Spleen (tissue), 11 donors: ENCODE data around the gene NOD1. TPM values are rescaled to one million over a fixed set of nuclear protein-coding genes. Genes with fewer than 3 reads are reported as not detected.
A peak's percentile ranks its signal among the peaks of the same experiment; 100 is the strongest.
"Not testable (repeated sequence)": the region's sequence is repeated elsewhere in the genome, so short reads cannot be mapped to it uniquely, and the experiment has no call there.

Experiments used
- DNase-seq: peaks from one replicate; pipeline ENCODE4 v3.0.0-alpha.2; 2020
- H3K27ac ChIP-seq, 8 donors: fragments of 200-600 bp; sonication (generic) in 7 of 8; 1 replicate in 4 of 8; 2 replicates in 4 of 8; pipeline versions ENCODE4 v1.5.0 to v1.8.0; 2016 to 2021; ENCODE audit warnings: inconsistent platforms in 4 of 8, mild to moderate bottlenecking in 4 of 8, moderate library complexity in 1 of 8
- H3K27me3 ChIP-seq, 7 donors: fragments of 200-600 bp; sonication (generic) in 6 of 7; replicated peaks in 1 of 7; 1 replicate in 4 of 7; 2 replicates in 3 of 7; pipeline versions ENCODE4 v1.5.0 to v1.8.0; 2016 to 2021; ENCODE audit warnings: inconsistent platforms in 3 of 7, mild to moderate bottlenecking in 1 of 7
- H3K36me3 ChIP-seq, 6 donors: fragments of 200-600 bp; sonication (generic) in 5 of 6; 1 replicate in 4 of 6; 2 replicates in 2 of 6; pipeline versions ENCODE4 v1.5.0 to v1.8.0; 2016 to 2021; ENCODE audit warnings: inconsistent platforms in 2 of 6
- H3K4me1 ChIP-seq, 6 donors: fragments of 200-600 bp; sonication (generic) in 5 of 6; 1 replicate in 3 of 6; 2 replicates in 3 of 6; pipeline versions ENCODE4 v1.5.0 to v1.8.0; 2016 to 2021; ENCODE audit warnings: inconsistent platforms in 3 of 6
- H3K4me3 ChIP-seq, 8 donors: fragments of 200-600 bp; sonication (generic) in 7 of 8; 1 replicate in 4 of 8; 2 replicates in 4 of 8; pipeline versions ENCODE4 v1.5.0 to v1.8.0; 2016 to 2021; ENCODE audit warnings: inconsistent platforms in 4 of 8, mild to moderate bottlenecking in 4 of 8, moderate library complexity in 2 of 8
- H3K9me3 ChIP-seq, 8 donors: fragments of 200-600 bp; sonication (generic) in 7 of 8; 1 replicate in 4 of 8; 2 replicates in 4 of 8; pipeline versions ENCODE4 v1.5.0 to v1.8.0; 2016 to 2021; ENCODE audit warnings: inconsistent platforms in 4 of 8
- CTCF ChIP-seq, 11 experiments: fragments of 200-600 bp in 7 of 11; fragments of 450-650 bp in 4 of 11; sonication (generic) in 4 of 11; IDR thresholded peaks in 8 of 11; conservative IDR thresholded peaks in 3 of 11; 1 replicate in 7 of 11; 2 replicates in 4 of 11; pipeline versions ENCODE4 v1.4.0 to v1.8.0; 2016 to 2021; ENCODE audit warnings: antibody characterized with exemption in 11 of 11, inconsistent platforms in 4 of 11, mild to moderate bottlenecking in 1 of 11
- POLR2A ChIP-seq, 3 donors: fragments of 450-650 bp; IDR thresholded peaks; one replicate each; pipeline ENCODE4 v1.5.1; 2017; ENCODE audit warnings: antibody characterized with exemption in 3 of 3, mild to moderate bottlenecking in 1 of 3
- POLR2AphosphoS5 ChIP-seq, 3 donors: sonication (generic); formaldehyde crosslinking; IDR thresholded peaks; one replicate each; pipeline ENCODE4 v1.5.1; 2017; ENCODE audit warnings: antibody characterized with exemption in 3 of 3
- WGBS, 5 donors: extraction: QIAGEN DNeasy Blood & Tissue Kit in 3 of 5; methylation state at CpG; one replicate each; pipeline versions ENCODE4 v1.1.5 to v1.1.7; 2013 to 2018; 5-methylcytosine and 5-hydroxymethylcytosine counted together
- intact Hi-C: fragments of 100-400 bp; cut with DNase I; formaldehyde crosslinking; loops from one replicate; pipeline ENCODE4 v1.15.0; 2023; ENCODE audit warnings: low total_unique reads
- polyA plus RNA-seq, 3 donors: library from polyadenylated mRNA; stranded (reverse); fragments of 200-250 nt; gene quantifications; one replicate each; pipeline ENCODE4 v1.2.1, GENCODE V29; 2013
- total RNA-seq, 7 donors: library from RNA; depleted of rRNA in 3 of 7; stranded (reverse); fragments of >200 nt in 3 of 7; fragmentation: NEBNext Ultra II Directional in 4 of 7; extraction: Animal tissue kit (Norgen Biotek cat#: 25700) in 4 of 7; gene quantifications; one replicate each; pipeline versions ENCODE4 v1.1.0 to v1.2.1, GENCODE V29; 2016 to 2021
- donor health status: healthy with polysubstance abuse.
- donor health status: DM: no; HTN: no; CAD: no; lungs with moderate emphysema.
- donor health status: DM: no; HTN: no; CAD: no.
- donor health status: Bipolar disorder and iron deficiency.
- donor health status: healthy.
- donor health status: DM: no; HTN: no; CAD: no.
- donor health status: DM: yes; HTN: yes; CAD: no.

The NOD1 gene
- total and polyA plus RNA-seq, 10 donors = 11.0 to 40.8 (median 33.5) TPM

GRCh38 chr7:30421647-30422196 lies 56.9 kb downstream of the NOD1 start:
- intact Hi-C loops = no loop called here
- Histone ChIP-seq H3K27me3 (no peaks in the 10 kb centered on the region), H3K9me3 (peaks cover 0 to 6% (median 0%) of the 10 kb centered on the region in 8 donors), H3K27ac (no peak overlapping the region), H3K4me3 (no peak overlapping the region), H3K36me3 (peaks cover 0 to 39% (median 20%) of the 10 kb centered on the region in 6 donors), H3K4me1 (peaks cover 0 to 11% (median 3%) of the 10 kb centered on the region in 6 donors)
- DNase-seq = no peak
- 82 to 97% (median 87%) methylated on average over 3 of the region's 3 CpGs for WGBS, 5 donors
- no peak for TF ChIP-seq POLR2A (IDR thresholded peaks at IDR 0.05)
- TF ChIP-seq CTCF (IDR thresholded peaks at IDR 0.05 in 8 of 11, conservative IDR thresholded peaks at IDR 0.05 in 3 of 11) = no peak
- no peak for TF ChIP-seq POLR2AphosphoS5 (IDR thresholded peaks at IDR 0.05)

DNA sequence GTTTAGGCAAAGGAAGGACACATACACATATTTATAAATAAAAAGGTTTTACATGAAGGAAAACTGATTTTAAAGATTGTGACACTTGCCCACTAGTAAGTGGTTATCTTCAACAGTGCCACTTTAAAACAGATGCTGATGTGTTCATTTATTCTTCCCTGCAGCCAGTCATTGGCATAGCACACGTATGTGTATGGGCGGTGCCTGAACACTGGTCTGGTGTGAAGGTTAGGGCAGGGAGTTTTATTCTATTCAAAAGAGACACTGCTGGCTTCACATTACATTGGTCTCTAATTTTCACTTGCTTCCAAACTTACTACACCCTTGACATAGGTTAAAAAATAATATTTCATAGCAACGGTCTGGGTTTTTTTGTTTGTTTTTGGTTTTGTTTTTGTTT lies 57.9 kb downstream of the NOD1 start:
- WGBS, 5 donors = 70 to 91% (median 79%) methylated on average over 3 of the region's 3 CpGs
- Histone ChIP-seq H3K27ac (no peak overlapping the region), H3K4me1 (peaks cover 0 to 11% (median 2%) of the 10 kb centered on the region in 6 donors), H3K27me3 (no peaks in the 10 kb centered on the region), H3K9me3 (peaks cover 0 to 6% (median 0%) of the 10 kb centered on the region in 8 donors), H3K4me3 (no peak overlapping the region), H3K36me3 (peaks cover 0 to 28% (median 17%) of the 10 kb centered on the region in 6 donors)
- intact Hi-C loops = no loop called here
- no peak for DNase-seq
- TF ChIP-seq POLR2AphosphoS5 (IDR thresholded peaks at IDR 0.05) = no peak
- no peak for TF ChIP-seq POLR2A (IDR thresholded peaks at IDR 0.05)
- TF ChIP-seq CTCF (IDR thresholded peaks at IDR 0.05 in 8 of 11, conservative IDR thresholded peaks at IDR 0.05 in 3 of 11) = no peak

DNA sequence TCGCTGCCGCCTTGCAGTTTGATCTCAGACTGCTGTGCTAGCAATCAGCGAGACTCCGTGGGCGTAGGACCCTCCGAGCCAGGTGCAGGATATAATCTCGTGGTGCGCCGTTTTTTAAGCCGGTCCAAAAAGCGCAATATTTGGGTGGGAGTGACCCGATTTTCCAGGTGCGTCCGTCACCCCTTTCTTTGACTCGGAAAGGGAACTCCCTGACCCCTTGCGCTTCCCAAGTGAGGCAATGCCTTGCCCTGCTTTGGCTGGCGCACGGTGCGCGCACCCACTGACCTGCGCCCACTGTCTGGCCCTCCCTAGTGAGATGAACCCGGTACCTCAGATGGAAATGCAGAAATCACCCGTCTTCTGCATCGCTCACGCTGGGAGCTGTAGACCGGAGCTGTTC lies 58.5 kb downstream of the NOD1 start:
- WGBS, 5 donors = 94 to 100% (median 98%) methylated on average over 9 to 21 of the region's 26 CpGs
- H3K27me3 ChIP-seq, H3K27ac ChIP-seq, H3K4me3 ChIP-seq, H3K9me3 ChIP-seq, intact Hi-C loops, DNase-seq: not testable (repeated sequence)
- Histone ChIP-seq H3K36me3 (peaks cover 0 to 22% (median 12%) of the 10 kb centered on the region in 6 donors), H3K4me1 (peaks cover 0 to 11% (median 2%) of the 10 kb centered on the region in 6 donors)
- peak in 1 of 3 donors; percentile 43 for TF ChIP-seq POLR2AphosphoS5 (IDR thresholded peaks at IDR 0.05)

- no peak overlapping the region for H3K27ac ChIP-seq
- H3K27me3 ChIP-seq = no peaks in the 10 kb centered on the region
- peaks cover 0 to 10% (median 7%) of the 10 kb centered on the region in 8 donors for H3K9me3 ChIP-seq
- 95 to 99% (median 96%) methylated on average over 7 of the region's 7 CpGs for WGBS, 5 donors
- intact Hi-C loops = no loop called here
- DNase-seq = no peak
- H3K4me3 ChIP-seq = no peak overlapping the region
- TF ChIP-seq POLR2A (IDR thresholded peaks at IDR 0.05) (no peak), POLR2AphosphoS5 (IDR thresholded peaks at IDR 0.05) (peak in 1 of 3 donors; percentile 35)
- H3K4me1 ChIP-seq = peaks cover 4 to 28% (median 23%) of the 10 kb centered on the region in 6 donors
- H3K36me3 ChIP-seq = no peaks in the 10 kb centered on the region
Observed at GRCh38 chr7:30413864-30414263, 64.7 kb downstream of the NOD1 start.

DNA sequence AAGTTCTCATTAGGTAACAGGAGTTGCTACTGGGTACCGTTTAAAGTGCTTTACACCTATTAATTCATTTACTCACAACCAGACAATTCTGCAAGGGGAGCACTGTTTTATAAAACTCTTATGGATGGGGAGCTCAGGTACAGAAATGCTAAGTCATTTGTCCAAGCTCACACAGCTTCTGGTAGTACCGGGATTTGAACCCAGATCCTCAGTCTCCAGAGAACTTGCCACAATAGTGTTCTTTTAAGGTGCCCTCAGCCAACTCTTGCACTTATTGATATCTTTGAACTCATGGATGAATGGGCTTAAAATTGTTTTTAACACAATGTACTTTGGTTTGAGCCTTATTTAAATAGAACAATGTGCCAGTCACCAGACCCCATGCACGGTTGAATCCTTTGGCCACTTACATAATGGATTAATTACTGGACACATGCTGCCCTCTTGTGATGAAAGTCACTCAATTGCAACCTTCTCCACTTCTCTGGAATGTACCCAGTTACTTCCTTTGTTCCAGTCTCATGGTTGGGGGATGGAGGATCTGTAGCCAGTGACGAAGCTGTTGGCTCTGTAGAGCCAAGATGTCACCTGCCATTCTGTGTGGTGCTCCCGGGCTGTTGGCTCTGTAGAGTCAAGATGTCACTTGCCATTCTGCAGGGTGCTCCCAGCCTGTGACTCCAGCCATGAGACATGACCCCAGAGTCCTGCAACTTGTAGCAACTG lies 65.6 kb downstream of the NOD1 start:
- peaks cover 0 to 10% (median 7%) of the 10 kb centered on the region in 8 donors for H3K9me3 ChIP-seq
- peaks cover 4 to 28% (median 23%) of the 10 kb centered on the region in 6 donors for H3K4me1 ChIP-seq
- intact Hi-C loops = no loop called here
- H3K27me3 ChIP-seq = no peaks in the 10 kb centered on the region
- no peaks in the 10 kb centered on the region for H3K36me3 ChIP-seq
- DNase-seq = no peak
- WGBS, 5 donors = 64 to 76% (median 67%) methylated on average over 5 of the region's 5 CpGs
- peak; percentile 27 to 77 (median 61) for TF ChIP-seq CTCF (IDR thresholded peaks at IDR 0.05 in 8 of 11, conservative IDR thresholded peaks at IDR 0.05 in 3 of 11)
- peak in 1 of 3 donors; percentile 22 for TF ChIP-seq POLR2AphosphoS5 (IDR thresholded peaks at IDR 0.05)
- TF ChIP-seq POLR2A (IDR thresholded peaks at IDR 0.05) = no peak
- no peak overlapping the region for H3K27ac ChIP-seq
- H3K4me3 ChIP-seq = no peak overlapping the region
